NCI-H446 treated with DMSO at 0.1 percent for 48 hours (cell line): ENCODE measurements around the gene ANO10.

ENCODE experiments used
- DNase-seq: peaks from one replicate; lab custom pipeline; 2025; lab: John Stamatoyannopoulos, UW

The ANO10 gene

GRCh38 chr3:43346978-43347749 lies 274.6 kb downstream of the ANO10 start:
- DNase-seq: no peak

GRCh38 chr3:43345877-43346276 lies 275.9 kb downstream of the ANO10 start:
- no peak for DNase-seq

GRCh38 chr3:43345246-43345645 lies 276.6 kb downstream of the ANO10 start:
- DNase-seq: no peak

GRCh38 chr3:43344520-43344919 lies 277.3 kb downstream of the ANO10 start:
- DNase-seq: no peak

GRCh38 chr3:43343815-43344214 lies 278.0 kb downstream of the ANO10 start:
- DNase-seq: no peak

- DNase-seq: no peak
Observed at GRCh38 chr3:43343185-43343584, 278.6 kb downstream of the ANO10 start.

- no peak for DNase-seq
Observed at GRCh38 chr3:43341788-43342187, 280.0 kb downstream of the ANO10 start.

- DNase-seq: no peak
Observed at GRCh38 chr3:43340403-43340802, 281.4 kb downstream of the ANO10 start.

- no peak for DNase-seq
Observed at GRCh38 chr3:43338295-43338694, 283.5 kb downstream of the ANO10 start.

GRCh38 chr3:43335799-43336198 lies 286.0 kb downstream of the ANO10 start:
- no peak for DNase-seq

GRCh38 chr3:43334976-43335375 lies 286.8 kb downstream of the ANO10 start:
- no peak for DNase-seq

GRCh38 chr3:43331381-43331780 lies 290.4 kb downstream of the ANO10 start:
- no peak for DNase-seq

GRCh38 chr3:43330981-43331380 lies 290.8 kb downstream of the ANO10 start:
- DNase-seq: no peak

- no peak for DNase-seq
Observed at GRCh38 chr3:43328653-43329052, 293.2 kb downstream of the ANO10 start.

- no peak for DNase-seq
Observed at GRCh38 chr3:43327582-43327979, 294.2 kb downstream of the ANO10 start.

GRCh38 chr3:43326891-43327581 lies 294.8 kb downstream of the ANO10 start:
- DNase-seq: no peak

GRCh38 chr3:43323541-43323940 lies 298.3 kb downstream of the ANO10 start:
- DNase-seq: no peak

GRCh38 chr3:43320288-43320687 lies 301.5 kb downstream of the ANO10 start:
- DNase-seq: no peak

GRCh38 chr3:43319794-43320193 lies 302.0 kb downstream of the ANO10 start:
- no peak for DNase-seq

- no peak for DNase-seq
Observed at GRCh38 chr3:43319376-43319775, 302.4 kb downstream of the ANO10 start.

- no peak for DNase-seq
Observed at GRCh38 chr3:43317461-43318316, 304.1 kb downstream of the ANO10 start.

GRCh38 chr3:43316783-43317460 lies 304.9 kb downstream of the ANO10 start:
- no peak for DNase-seq
